Neural progenitor cell (in vitro differentiated cells): Measurements from ENCODE around the gene SYMPK.

Experiments used
- EZH2 ChIP-seq: fragments of 200-600 bp; sonication (generic); IDR thresholded peaks from 2 replicates; pipeline ENCODE4 v1.6.1; 2017; ENCODE audit warnings: antibody characterized with exemption, mild to moderate bottlenecking, moderate library complexity
- EZH2phosphoT487 ChIP-seq: fragments of 200-600 bp; sonication (generic); IDR thresholded peaks from 2 replicates; pipeline ENCODE4 v1.6.1; 2017; ENCODE audit warnings: antibody characterized with exemption
- TF ChIP-seq, protein P1 (sequence below): fragments of 200-600 bp; sonication (generic); IDR thresholded peaks from 2 replicates; pipeline ENCODE4 v1.5.1; 2017; ENCODE audit warnings: antibody characterized with exemption, mild to moderate bottlenecking

DNA sequence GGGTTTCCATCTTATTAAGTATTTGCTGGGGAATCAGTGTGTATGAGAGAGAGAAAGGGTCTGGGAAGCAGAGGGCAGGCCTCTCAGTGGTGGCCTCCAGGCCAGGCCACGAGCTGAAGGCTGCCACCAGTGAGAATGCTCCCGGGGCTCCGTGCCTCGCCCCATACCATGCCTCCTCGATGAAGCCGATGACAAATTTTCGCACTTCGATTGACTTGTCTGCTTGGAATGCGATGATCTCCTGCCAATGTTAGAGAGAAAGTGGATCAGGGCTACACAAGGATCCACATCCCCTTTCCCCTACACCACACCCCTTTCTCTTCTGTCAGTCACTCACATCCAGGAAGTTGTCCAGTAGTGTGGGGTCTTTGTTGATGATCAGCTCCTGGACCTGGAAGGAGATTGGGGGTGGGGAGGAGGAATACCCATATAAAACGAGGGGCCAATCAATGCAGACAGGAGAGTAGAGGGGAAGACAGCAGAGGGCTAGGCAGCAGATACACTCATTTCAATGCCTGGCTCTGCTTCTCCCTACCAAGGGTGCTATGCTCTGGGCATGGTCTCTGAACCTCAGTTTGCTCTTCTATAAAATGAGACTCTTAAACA is 10.7 kb downstream of the SYMPK start:
- TF ChIP-seq, protein P1, sequence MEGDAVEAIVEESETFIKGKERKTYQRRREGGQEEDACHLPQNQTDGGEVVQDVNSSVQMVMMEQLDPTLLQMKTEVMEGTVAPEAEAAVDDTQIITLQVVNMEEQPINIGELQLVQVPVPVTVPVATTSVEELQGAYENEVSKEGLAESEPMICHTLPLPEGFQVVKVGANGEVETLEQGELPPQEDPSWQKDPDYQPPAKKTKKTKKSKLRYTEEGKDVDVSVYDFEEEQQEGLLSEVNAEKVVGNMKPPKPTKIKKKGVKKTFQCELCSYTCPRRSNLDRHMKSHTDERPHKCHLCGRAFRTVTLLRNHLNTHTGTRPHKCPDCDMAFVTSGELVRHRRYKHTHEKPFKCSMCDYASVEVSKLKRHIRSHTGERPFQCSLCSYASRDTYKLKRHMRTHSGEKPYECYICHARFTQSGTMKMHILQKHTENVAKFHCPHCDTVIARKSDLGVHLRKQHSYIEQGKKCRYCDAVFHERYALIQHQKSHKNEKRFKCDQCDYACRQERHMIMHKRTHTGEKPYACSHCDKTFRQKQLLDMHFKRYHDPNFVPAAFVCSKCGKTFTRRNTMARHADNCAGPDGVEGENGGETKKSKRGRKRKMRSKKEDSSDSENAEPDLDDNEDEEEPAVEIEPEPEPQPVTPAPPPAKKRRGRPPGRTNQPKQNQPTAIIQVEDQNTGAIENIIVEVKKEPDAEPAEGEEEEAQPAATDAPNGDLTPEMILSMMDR = no peak
- no peak for TF ChIP-seq EZH2
- TF ChIP-seq EZH2phosphoT487 = no peak
